HepG2 (cell line): ENCODE results near the gene NEURL4. TPM values are rescaled to one million over a fixed set of nuclear protein-coding genes. Genes with fewer than 3 reads are reported as not detected.

Experiments
- FOXC1 ChIP-seq: sonication (generic); formaldehyde crosslinking; IDR thresholded peaks from 2 replicates; pipeline ENCODE4 v1.8.0; 2022; ENCODE audit warnings: mild to moderate bottlenecking, missing genetic modification reagents, borderline replicate concordance
- FOXK1 ChIP-seq: sonication (generic); formaldehyde crosslinking; IDR thresholded peaks from 2 replicates; pipeline ENCODE4 v1.4.0; 2020; ENCODE audit warnings: low read depth, missing genetic modification reagents, borderline replicate concordance
- IRF9 ChIP-seq: sonication (generic); formaldehyde crosslinking; IDR thresholded peaks from 2 replicates; pipeline ENCODE4 v1.8.0; 2022; ENCODE audit warnings: missing genetic modification reagents, mild to moderate bottlenecking, borderline replicate concordance
- NFKB2 ChIP-seq: sonication (generic); formaldehyde crosslinking; IDR thresholded peaks from 2 replicates; pipeline ENCODE4 v1.4.0; 2020; ENCODE audit warnings: missing genetic modification reagents, borderline replicate concordance
- ZNF282 ChIP-seq: fragments of 450-650 bp; IDR thresholded peaks from 2 replicates; pipeline ENCODE4 v1.6.1; 2018; ENCODE audit not compliant: partially characterized antibody
- ZNF382 ChIP-seq: sonication (generic); formaldehyde crosslinking; IDR thresholded peaks from 2 replicates; pipeline ENCODE4 v1.5.0; 2020; ENCODE audit warnings: missing genetic modification reagents, mild to moderate bottlenecking, borderline replicate concordance
- ZNF44 ChIP-seq: sonication (generic); formaldehyde crosslinking; IDR thresholded peaks from 2 replicates; pipeline ENCODE4 v1.5.1; 2020; ENCODE audit warnings: mild to moderate bottlenecking, missing genetic modification reagents
- ZNF619 ChIP-seq: sonication (generic); formaldehyde crosslinking; IDR thresholded peaks from 2 replicates; pipeline ENCODE4 v1.4.0; 2020; ENCODE audit warnings: mild to moderate bottlenecking, missing genetic modification reagents
- polyA plus RNA-seq, 8 experiments: library from polyadenylated mRNA; depleted of rRNA in 3 of 8; stranded (reverse) in 7 of 8; unstranded in 1 of 8; fragments of >200 nt; fragmentation: Illumina TruSeq in 4 of 8; extraction: Trizol in 4 of 8; gene quantifications; 2 replicates each; pipeline versions ENCODE4 v1.2.1 to v1.2.3, GENCODE V29; 2011 to 2016; ENCODE audit warnings: low read depth in 4 of 8, missing spikeins in 1 of 8, mixed read lengths in 1 of 8; ENCODE audit not compliant: insufficient read depth in 1 of 8
- total RNA-seq, 5 experiments: library from RNA; depleted of rRNA; stranded (reverse); fragments of >200 nt; fragmentation: Illumina TruSeq; extraction: Trizol; gene quantifications; 2 replicates each; pipeline ENCODE4 v1.2.3, GENCODE V29; 2016; ENCODE audit warnings: low read depth in 1 of 5
- TF ChIP-seq, protein P1 (sequence below): sonication (generic); formaldehyde crosslinking; IDR thresholded peaks from 2 replicates; pipeline ENCODE4 v1.4.0; 2020; ENCODE audit warnings: mild to moderate bottlenecking, missing genetic modification reagents
- TF ChIP-seq, protein P2 (sequence below): sonication (generic); formaldehyde crosslinking; IDR thresholded peaks from 2 replicates; pipeline ENCODE4 v1.5.0; 2020; ENCODE audit warnings: mild to moderate bottlenecking, missing genetic modification reagents, moderate library complexity
- TF ChIP-seq, protein P3 (sequence below): sonication (generic); formaldehyde crosslinking; IDR thresholded peaks from 2 replicates; pipeline ENCODE4 v1.4.0; 2020; ENCODE audit warnings: missing genetic modification reagents, borderline replicate concordance
- TF ChIP-seq, protein P4 (sequence below): sonication (generic); formaldehyde crosslinking; IDR thresholded peaks from 2 replicates; pipeline ENCODE4 v1.8.1; 2023; ENCODE audit warnings: mild to moderate bottlenecking, missing genetic modification reagents

Gene NEURL4
- total and polyA plus RNA-seq, 2 of the 13 experiments (the other 11 are each of a cell fraction or from before 2014, with no cell fraction given) = 14.8 to 15.7 TPM

DNA sequence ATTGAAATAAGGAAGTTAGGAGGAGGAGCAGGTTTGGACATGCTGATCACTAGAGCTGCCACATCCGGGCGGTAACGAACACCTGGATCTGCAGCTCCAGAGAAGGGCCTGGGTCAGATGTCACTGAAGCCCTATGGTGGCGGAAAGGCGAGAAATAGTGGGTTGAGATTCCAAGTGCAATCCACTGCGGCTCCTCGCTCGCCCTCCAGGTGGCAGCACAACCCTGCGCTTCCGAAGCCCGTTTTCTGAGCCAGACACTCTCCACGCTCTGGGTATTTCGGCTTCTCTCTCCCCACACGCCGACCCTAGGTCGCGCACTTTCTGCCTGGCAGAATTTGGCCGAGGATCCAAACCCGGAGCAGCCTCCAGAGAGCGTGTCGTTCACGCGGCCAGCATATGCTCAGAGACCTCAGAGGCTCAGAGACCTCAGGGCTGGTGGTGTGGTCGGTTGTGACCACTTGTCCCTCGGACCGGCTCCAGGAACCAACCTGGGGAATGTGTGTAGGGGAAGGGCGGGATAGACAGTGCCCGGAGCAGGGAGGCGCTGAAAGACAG, 48.5 kb downstream of the NEURL4 start (continued):
- TF ChIP-seq, protein P1, sequence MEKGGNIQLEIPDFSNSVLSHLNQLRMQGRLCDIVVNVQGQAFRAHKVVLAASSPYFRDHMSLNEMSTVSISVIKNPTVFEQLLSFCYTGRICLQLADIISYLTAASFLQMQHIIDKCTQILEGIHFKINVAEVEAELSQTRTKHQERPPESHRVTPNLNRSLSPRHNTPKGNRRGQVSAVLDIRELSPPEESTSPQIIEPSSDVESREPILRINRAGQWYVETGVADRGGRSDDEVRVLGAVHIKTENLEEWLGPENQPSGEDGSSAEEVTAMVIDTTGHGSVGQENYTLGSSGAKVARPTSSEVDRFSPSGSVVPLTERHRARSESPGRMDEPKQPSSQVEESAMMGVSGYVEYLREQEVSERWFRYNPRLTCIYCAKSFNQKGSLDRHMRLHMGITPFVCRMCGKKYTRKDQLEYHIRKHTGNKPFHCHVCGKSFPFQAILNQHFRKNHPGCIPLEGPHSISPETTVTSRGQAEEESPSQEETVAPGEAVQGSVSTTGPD (CRISPR knock-in tag) = no peak
- TF ChIP-seq, protein P2, sequence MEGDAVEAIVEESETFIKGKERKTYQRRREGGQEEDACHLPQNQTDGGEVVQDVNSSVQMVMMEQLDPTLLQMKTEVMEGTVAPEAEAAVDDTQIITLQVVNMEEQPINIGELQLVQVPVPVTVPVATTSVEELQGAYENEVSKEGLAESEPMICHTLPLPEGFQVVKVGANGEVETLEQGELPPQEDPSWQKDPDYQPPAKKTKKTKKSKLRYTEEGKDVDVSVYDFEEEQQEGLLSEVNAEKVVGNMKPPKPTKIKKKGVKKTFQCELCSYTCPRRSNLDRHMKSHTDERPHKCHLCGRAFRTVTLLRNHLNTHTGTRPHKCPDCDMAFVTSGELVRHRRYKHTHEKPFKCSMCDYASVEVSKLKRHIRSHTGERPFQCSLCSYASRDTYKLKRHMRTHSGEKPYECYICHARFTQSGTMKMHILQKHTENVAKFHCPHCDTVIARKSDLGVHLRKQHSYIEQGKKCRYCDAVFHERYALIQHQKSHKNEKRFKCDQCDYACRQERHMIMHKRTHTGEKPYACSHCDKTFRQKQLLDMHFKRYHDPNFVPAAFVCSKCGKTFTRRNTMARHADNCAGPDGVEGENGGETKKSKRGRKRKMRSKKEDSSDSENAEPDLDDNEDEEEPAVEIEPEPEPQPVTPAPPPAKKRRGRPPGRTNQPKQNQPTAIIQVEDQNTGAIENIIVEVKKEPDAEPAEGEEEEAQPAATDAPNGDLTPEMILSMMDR (CRISPR knock-in tag) = peak; percentile 98
- TF ChIP-seq, protein P3, sequence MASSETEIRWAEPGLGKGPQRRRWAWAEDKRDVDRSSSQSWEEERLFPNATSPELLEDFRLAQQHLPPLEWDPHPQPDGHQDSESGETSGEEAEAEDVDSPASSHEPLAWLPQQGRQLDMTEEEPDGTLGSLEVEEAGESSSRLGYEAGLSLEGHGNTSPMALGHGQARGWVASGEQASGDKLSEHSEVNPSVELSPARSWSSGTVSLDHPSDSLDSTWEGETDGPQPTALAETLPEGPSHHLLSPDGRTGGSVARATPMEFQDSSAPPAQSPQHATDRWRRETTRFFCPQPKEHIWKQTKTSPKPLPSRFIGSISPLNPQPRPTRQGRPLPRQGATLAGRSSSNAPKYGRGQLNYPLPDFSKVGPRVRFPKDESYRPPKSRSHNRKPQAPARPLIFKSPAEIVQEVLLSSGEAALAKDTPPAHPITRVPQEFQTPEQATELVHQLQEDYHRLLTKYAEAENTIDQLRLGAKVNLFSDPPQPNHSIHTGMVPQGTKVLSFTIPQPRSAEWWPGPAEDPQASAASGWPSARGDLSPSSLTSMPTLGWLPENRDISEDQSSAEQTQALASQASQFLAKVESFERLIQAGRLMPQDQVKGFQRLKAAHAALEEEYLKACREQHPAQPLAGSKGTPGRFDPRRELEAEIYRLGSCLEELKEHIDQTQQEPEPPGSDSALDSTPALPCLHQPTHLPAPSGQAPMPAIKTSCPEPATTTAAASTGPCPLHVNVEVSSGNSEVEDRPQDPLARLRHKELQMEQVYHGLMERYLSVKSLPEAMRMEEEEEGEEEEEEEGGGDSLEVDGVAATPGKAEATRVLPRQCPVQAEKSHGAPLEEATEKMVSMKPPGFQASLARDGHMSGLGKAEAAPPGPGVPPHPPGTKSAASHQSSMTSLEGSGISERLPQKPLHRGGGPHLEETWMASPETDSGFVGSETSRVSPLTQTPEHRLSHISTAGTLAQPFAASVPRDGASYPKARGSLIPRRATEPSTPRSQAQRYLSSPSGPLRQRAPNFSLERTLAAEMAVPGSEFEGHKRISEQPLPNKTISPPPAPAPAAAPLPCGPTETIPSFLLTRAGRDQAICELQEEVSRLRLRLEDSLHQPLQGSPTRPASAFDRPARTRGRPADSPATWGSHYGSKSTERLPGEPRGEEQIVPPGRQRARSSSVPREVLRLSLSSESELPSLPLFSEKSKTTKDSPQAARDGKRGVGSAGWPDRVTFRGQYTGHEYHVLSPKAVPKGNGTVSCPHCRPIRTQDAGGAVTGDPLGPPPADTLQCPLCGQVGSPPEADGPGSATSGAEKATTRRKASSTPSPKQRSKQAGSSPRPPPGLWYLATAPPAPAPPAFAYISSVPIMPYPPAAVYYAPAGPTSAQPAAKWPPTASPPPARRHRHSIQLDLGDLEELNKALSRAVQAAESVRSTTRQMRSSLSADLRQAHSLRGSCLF (CRISPR knock-in tag) = no peak
- TF ChIP-seq ZNF282 = no peak
- TF ChIP-seq, protein P4, sequence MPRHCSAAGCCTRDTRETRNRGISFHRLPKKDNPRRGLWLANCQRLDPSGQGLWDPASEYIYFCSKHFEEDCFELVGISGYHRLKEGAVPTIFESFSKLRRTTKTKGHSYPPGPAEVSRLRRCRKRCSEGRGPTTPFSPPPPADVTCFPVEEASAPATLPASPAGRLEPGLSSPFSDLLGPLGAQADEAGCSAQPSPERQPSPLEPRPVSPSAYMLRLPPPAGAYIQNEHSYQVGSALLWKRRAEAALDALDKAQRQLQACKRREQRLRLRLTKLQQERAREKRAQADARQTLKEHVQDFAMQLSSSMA (CRISPR knock-in tag) = no peak
- TF ChIP-seq ZNF44 = peak; percentile 96; the same call in 1 of the 2 replicates
- TF ChIP-seq IRF9 (CRISPR knock-in tag) = no peak; the same call in 1 of the 2 replicates
- peak; percentile 17; the same call in 1 of the 2 replicates for TF ChIP-seq FOXK1
- peak; percentile 47 for TF ChIP-seq NFKB2
- TF ChIP-seq ZNF619 (CRISPR knock-in tag) = no peak; the same call in 1 of the 2 replicates
- no peak for TF ChIP-seq ZNF382
- TF ChIP-seq FOXC1 (CRISPR knock-in tag) = peak; percentile 78; the same call in 1 of the 2 replicates
